GM20000 (cell line): ENCODE measurements around the gene RSRC2.

ENCODE experiments used
- DNase-seq: peaks from one replicate; pipeline ENCODE4 v3.0.0; 2012; ENCODE audit warnings: low spot score
- CTCF ChIP-seq: IDR thresholded peaks from 2 replicates; pipeline ENCODE4 v1.5.1; 2012; ENCODE audit warnings: mild to moderate bottlenecking, control low read depth; ENCODE audit errors: extremely low read depth, missing control alignments

The RSRC2 gene

GRCh38 chr12:122547330-122547729 lies 20.6 kb upstream of the RSRC2 start:
- TF ChIP-seq CTCF, result no peak
- no peak for DNase-seq

GRCh38 chr12:122545855-122546254 lies 19.1 kb upstream of the RSRC2 start:
- peak; percentile 26 for DNase-seq
- no peak for TF ChIP-seq CTCF

GRCh38 chr12:122544537-122544936 lies 17.8 kb upstream of the RSRC2 start:
- DNase-seq, result peak; percentile 12
- no peak for TF ChIP-seq CTCF

- TF ChIP-seq CTCF, result no peak
- DNase-seq, result no peak
Observed at GRCh38 chr12:122538496-122538895, 11.8 kb upstream of the RSRC2 start.

GRCh38 chr12:122537021-122537420 lies 10.3 kb upstream of the RSRC2 start:
- DNase-seq, result no peak
- TF ChIP-seq CTCF, result no peak

GRCh38 chr12:122533856-122534255 lies 7.1 kb upstream of the RSRC2 start:
- no peak for DNase-seq
- TF ChIP-seq CTCF, result no peak

GRCh38 chr12:122528992-122529391 lies 2.3 kb upstream of the RSRC2 start:
- TF ChIP-seq CTCF, result no peak
- DNase-seq, result peak; percentile 14
